PC-3 (cell line): ENCODE measurements around the gene SLC25A45.

ENCODE experiments used
- EZH2 ChIP-seq: fragments of 300-600 bp; sonication (generic); IDR thresholded peaks from one replicate; pipeline ENCODE4 v1.6.1; 2017; ENCODE audit warnings: antibody characterized with exemption, mild to moderate bottlenecking, low read length; ENCODE audit not compliant: unreplicated experiment
- EZH2phosphoT487 ChIP-seq: fragments of 300-600 bp; sonication (generic); IDR thresholded peaks from 2 replicates; pipeline ENCODE4 v1.6.1; 2018; ENCODE audit warnings: mild to moderate bottlenecking, antibody characterized with exemption, low read length, borderline replicate concordance
- TF ChIP-seq, protein P1 (sequence below): fragments of 300-600 bp; sonication (generic); conservative IDR thresholded peaks from 2 replicates; pipeline ENCODE4 v1.5.1; 2017; ENCODE audit warnings: antibody characterized with exemption, low read depth, mild to moderate bottlenecking, low read length

GRCh38 chr11:65341856-65342255 lies 40.6 kb downstream of the SLC25A45 start:
- TF ChIP-seq, protein P1, sequence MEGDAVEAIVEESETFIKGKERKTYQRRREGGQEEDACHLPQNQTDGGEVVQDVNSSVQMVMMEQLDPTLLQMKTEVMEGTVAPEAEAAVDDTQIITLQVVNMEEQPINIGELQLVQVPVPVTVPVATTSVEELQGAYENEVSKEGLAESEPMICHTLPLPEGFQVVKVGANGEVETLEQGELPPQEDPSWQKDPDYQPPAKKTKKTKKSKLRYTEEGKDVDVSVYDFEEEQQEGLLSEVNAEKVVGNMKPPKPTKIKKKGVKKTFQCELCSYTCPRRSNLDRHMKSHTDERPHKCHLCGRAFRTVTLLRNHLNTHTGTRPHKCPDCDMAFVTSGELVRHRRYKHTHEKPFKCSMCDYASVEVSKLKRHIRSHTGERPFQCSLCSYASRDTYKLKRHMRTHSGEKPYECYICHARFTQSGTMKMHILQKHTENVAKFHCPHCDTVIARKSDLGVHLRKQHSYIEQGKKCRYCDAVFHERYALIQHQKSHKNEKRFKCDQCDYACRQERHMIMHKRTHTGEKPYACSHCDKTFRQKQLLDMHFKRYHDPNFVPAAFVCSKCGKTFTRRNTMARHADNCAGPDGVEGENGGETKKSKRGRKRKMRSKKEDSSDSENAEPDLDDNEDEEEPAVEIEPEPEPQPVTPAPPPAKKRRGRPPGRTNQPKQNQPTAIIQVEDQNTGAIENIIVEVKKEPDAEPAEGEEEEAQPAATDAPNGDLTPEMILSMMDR: no peak
- no peak for TF ChIP-seq EZH2
- no peak for TF ChIP-seq EZH2phosphoT487
